IPS-18c (cell line): ENCODE results near the gene ERC1.

ENCODE experiments used
- H3K4me3 ChIP-seq: 2 replicates; pipeline ENCODE4 v1.7.0; 2013; ENCODE audit warnings: low read depth, mild to moderate bottlenecking, low read length, moderate library complexity; ENCODE audit not compliant: insufficient read depth
- H3K9me3 ChIP-seq: one replicate; pipeline ENCODE4 v1.6.1; 2013; ENCODE audit warnings: mild to moderate bottlenecking, low read length, moderate library complexity; ENCODE audit not compliant: control insufficient read depth, insufficient read depth

ERC1 gene

DNA sequence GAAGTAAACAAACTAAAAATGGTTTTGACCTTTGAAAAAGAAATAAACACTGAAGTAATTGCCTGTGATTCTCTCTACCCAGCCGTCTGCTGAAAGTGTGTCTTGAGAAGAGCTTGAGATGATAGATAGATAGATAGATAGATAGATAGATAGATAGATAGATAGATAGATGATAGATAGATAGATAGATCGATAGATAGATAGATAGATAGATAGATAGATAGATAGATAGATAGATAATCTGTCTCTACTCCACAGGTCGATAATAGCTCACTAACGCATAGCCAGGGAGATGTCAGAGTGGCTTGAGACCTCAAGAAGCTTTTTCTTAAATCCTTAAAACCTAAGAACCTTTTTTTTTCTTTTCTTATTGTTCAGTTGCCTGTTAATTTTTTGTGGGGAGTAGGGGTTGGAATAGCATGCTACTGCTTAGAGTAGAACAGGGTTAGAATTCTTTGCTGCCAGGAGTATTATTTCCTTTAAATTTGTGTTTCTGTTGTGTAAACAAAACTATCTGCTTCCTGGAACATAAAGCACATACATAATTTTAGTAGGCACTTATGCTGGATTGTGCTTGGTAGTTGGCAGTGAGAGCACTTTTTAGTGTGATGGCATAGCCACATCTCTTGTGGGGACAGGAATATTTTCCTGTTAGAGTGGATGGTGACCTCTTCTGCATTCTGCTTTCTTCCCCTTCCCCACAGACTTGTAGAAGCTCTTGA is 433.8 kb downstream of the ERC1 start:
- Histone ChIP-seq H3K9me3 (peaks cover 8% of the 10 kb centered on the region), H3K4me3 (no peak overlapping the region)

DNA sequence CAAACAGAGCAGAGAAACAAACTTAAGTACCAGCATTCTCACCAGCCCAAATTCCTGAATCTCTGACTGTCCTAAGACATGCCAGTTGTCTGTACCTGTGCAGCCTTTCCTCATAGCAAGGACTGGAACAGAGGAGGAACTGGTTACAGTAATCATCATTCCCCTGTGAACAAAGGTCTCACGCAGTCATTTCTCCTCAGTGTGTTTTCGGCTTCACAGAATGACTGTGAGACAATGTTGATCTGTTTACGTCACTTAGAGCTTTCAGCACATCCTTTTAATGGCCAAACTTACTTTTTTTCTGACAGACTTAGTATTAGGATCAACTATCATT is 434.3 kb downstream of the ERC1 start:
- Histone ChIP-seq H3K9me3 (peaks cover 8% of the 10 kb centered on the region), H3K4me3 (no peak overlapping the region)

DNA sequence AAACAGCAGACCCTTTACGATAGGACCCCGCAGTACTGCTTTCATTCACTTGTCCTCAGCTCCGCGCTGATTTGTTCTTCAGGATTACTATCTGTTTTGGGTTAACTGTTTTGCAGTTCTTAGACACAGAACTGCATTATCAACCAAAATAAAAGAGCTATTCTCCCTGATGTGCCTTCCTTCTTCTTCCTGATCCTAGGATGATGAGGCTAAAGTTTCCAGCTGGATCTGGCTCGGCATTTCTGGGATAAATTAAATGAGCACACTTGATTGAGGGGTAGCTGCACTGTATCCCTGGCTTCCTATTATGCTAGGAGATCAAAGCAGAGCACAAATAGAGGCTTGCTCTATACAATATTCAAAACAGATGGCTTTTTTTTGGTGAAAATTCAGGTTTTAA is 437.6 kb downstream of the ERC1 start:
- H3K4me3 ChIP-seq = no peak overlapping the region
- H3K9me3 ChIP-seq = no peaks in the 10 kb centered on the region

DNA sequence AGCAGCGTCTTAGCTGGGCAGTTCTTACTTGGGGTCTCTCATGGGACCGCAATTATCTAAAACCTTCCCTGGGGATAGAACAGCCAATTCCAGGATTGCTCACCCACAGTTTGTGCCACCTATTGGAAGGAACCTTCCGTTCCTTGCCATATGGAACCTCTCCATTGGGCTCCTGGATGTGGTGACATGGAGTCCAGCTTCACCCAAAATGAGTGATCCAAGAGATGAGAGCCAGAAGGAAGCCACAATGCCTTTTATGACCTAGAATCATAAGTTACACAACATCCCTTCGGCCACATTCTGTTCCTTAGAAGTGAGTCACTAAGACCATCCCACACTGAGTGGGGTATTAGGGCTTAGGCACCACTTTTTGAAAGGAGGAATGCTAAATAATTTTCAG is 439.0 kb downstream of the ERC1 start:
- H3K4me3 ChIP-seq = no peak overlapping the region
- H3K9me3 ChIP-seq = no peaks in the 10 kb centered on the region

DNA sequence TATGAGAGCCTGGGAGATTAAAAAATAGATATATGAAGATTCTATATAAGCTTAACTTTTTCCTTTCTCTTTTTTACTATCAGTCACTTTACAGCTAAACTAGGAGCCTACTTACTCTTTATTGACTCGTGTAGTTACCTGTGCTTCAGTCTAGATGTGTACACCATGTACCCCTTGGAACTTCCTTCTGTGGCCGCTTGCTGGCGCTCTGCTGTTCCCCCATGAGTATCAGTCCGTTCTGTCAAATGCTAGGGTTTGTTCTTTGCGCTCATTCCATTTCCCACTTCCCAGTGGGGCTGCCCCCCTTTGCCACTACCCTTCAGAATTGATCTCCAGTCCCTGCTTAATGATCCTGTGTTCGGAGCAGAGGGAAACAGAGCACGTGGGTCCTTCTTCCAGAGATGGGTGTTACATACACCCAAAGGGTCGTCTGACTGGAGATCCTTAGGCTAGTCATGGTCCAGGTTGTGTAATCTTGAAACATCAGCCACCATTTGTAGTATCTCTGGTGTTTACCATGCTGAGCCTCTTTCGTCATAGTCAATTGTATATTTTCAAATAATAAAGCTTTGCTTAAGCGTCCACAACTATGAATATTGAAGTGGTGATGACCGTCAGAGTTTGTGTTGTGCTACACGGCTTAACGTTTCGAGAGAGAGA is 443.4 kb downstream of the ERC1 start:
- Histone ChIP-seq H3K9me3 (no peaks in the 10 kb centered on the region), H3K4me3 (no peak overlapping the region)

DNA sequence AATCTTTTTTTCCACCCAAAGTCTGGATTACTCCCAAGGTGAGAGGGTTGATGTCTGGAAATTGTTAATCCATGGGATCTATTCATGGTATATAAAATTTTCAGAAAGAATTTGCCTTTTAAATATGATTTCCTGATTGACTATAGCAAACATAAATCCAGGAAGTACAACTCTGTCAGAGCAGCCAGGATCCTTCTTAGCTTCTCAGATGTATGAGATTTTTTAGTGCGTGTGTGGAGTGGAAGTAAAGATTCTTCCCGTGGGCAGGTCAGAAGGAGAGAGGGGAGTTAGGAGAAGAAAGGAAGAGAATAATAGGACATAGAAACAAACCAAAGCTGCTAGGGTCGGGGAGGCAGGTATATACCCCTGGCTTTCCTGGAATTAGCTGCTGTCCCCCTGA is 444.0 kb downstream of the ERC1 start:
- H3K9me3 ChIP-seq = no peaks in the 10 kb centered on the region

DNA sequence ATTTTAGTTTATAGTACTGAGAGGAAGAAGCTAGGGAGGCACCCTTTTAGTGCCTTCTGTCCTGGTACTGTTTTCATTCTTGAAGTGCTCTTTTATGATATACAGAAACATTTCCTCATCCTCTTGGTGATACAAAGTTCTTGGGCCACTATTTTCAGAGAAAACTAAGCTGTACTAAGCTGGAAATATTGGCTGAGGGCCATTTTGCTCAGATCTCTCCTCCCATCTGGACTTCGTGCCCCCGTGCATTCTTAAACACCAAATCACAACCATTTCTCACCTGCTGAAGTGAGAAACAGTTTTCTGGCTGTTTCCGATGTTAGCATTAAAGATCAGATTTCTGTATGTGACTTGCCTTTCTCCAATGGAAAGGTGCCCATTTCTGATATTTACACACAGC is 444.4 kb downstream of the ERC1 start:
- H3K4me3 ChIP-seq = no peak overlapping the region
- H3K9me3 ChIP-seq = no peaks in the 10 kb centered on the region

More for the DNA sequence above, 444.0 kb downstream of the ERC1 start:
- no peak overlapping the region for H3K4me3 ChIP-seq

DNA sequence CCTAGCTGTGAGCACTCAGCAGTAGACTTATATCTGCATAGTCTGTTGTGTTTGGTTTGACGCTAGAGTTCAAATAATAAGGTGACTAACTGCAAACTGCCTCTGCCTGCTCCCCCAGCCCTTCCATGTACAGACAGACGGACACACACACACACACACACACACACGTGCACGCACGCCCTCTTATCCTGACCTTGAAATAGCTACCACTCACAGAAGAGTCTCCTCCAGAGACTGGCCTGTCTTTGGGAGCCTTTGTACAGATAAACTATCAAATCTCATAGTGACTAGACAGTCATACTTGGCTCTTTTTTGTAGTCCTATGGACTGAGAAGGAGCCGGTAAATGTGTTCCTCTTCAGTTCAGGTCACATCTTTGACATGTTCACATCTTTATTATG is 445.0 kb downstream of the ERC1 start:
- no peaks in the 10 kb centered on the region for H3K9me3 ChIP-seq
- H3K4me3 ChIP-seq = no peak overlapping the region

DNA sequence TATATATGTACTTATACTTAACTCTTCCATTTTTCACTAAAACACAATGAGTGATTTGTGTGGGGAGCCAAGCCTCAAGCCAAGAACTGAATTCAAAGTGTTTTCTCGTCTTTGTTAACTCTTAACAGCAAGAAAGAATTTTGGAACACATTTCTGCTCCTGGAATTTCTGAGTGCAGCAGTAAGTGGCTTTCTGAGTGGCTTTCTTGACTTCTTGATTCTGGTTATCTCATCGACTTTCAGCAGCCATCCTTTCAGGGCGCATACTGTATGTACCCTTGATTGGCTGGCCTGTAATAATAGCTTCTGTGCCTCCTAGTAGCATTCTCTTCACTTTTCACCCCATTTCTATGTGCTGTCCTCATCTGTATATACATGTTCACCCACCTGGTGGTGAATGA is 446.0 kb downstream of the ERC1 start:
- H3K4me3 ChIP-seq = no peak overlapping the region

DNA sequence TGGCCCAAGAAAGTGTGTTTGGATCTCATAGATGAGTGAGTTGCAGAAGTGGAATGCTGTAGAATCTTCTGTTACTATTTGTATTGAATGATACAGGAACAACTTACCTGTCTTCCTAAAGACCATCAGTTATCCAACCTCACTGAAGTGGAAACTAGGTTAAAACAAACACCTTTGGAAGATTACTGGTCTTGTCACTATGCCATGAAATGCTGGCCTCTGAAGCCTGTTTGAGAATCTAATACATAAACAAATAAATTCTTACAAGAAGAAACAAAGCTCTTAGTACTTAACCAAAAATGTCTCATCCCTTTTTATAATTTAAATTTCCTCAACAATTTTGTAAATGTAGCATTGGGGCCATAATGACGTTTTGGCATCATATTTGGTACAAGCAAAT is 448.2 kb downstream of the ERC1 start:
- Histone ChIP-seq H3K4me3 (no peak overlapping the region), H3K9me3 (no peaks in the 10 kb centered on the region)

More for the DNA sequence above, 446.0 kb downstream of the ERC1 start:
- H3K9me3 ChIP-seq = no peaks in the 10 kb centered on the region

DNA sequence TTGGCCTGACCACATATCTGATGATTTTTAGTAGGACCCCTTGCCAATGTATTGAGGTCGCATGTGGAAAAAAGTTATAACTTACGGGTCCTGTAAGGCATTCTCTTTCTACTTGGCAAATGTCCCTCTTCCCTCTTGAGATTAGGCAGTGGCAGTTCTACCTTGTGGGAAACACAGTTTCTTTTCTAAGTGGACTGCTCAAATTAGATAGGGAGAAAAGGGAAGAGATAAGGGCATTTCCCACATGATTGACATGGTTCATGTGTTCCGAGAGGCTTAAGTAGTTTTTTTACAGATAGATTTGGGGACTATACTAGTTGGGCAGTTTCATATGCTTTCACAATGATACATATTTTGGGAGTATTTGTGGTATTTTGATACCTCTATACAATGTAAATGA is 448.7 kb downstream of the ERC1 start:
- H3K4me3 ChIP-seq = no peak overlapping the region
- no peaks in the 10 kb centered on the region for H3K9me3 ChIP-seq

DNA sequence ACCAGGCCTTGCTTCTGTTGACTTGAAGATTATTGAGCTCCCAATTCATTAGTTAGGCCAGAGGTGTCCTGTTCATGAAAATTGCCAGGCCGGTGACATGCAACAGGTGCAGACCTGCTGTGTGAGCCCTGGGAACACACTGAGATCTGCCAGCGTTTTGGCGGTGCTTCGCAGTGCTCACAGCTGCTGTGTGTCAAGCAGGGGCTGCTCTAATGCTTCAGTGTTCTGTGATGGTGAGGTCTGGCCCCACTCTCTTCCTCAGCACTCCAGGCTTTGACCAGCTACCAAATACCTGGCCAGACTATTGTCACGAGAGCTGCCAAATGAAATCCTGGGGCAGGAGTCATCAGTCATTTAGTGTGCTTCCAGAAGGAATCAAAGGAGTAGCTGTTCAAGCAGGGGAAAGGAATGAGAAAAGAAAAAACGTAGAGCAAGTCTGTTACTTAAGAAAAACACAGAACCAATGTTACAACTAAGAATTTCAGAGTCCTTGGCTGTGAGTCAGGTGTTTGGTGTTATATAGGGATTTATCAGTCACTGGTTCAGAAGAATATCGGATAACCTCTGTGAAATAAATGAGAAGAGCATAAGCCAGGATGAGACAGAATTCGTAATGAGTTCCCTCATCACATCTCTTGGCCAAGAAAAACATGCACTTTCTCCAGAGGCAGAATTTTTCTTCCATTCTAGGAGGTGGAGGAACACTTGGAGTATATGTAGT is 452.6 kb downstream of the ERC1 start:
- Histone ChIP-seq H3K9me3 (no peaks in the 10 kb centered on the region), H3K4me3 (no peak overlapping the region; the same call in 1 of the 2 replicates)

DNA sequence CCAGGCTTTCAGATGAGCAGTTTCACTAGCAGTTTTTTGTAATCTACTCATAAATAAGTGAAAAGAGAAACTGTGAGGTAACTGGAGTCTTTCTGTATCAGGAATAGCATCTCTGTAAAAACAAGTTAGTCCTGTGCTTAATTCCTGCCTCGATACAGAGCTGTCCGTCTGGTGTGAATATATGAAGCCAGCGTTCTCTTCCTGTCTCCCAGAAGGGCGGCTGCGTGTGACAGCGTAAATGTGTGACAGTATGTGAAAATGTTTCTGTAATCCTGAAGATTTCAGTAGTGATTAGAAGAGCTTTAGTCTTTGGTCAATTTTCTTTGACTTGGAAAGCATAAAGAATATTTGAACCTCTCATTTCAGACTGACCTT is 453.1 kb downstream of the ERC1 start:
- no peaks in the 10 kb centered on the region for H3K9me3 ChIP-seq

DNA sequence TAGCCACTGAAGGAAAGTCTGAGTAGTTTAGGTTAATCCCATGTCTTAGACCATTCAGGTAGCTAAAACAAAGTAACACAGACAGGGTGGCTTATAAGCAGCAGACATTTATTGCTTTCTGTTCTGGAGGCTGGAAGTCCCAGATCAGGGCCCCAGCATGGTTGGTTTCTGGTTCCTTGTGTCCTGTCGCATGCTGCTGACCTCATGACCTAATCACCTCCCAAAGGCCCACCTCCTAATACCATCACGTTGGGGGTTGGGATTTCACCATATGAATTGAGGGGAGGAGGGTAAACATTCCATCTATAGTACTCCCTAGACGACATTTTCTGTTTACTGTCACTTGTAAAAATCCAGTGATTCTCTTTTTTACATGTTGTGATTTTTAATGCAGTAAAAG is 454.8 kb downstream of the ERC1 start:
- no peaks in the 10 kb centered on the region for H3K9me3 ChIP-seq
- no peak overlapping the region for H3K4me3 ChIP-seq

More for the DNA sequence above, 453.1 kb downstream of the ERC1 start:
- no peak overlapping the region for H3K4me3 ChIP-seq

DNA sequence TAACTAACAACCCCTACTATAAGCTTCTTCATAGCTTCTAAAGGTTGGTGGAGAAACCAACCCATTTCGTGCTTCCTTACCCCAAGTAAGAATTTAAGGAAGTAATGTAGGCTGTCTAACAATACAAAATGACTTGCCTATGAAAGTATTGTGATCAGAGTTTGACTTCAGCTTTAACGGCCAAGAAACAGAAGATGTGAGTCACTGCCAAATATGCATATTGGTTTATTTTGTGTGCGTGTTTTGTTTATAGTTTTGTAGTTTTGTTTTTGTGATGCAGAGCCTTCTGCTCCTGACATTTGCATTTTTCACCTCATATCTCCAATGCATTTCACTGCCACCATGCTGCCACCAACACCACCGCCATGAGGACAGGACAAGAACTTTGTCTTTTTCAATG is 457.3 kb downstream of the ERC1 start:
- no peak overlapping the region for H3K4me3 ChIP-seq

DNA sequence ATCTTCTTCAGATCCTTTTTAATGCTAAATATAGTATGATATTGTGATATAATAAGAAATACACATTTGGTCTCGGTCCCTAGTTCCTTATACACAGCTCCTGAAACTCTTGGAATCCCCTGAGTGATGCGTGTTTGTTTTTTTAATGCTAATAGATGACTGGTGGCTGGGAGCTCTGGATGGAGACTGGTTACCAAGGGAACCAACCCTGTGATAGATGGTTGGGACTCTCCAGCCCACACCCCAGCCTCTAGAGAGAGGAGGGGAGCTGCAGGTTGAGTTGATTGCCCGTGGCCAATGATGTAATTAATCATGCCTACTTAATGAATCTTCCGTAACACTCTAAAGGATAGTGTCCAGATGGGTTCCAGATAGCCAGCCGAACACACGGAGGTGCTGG is 462.8 kb downstream of the ERC1 start:
- no peak overlapping the region for H3K4me3 ChIP-seq
- no peaks in the 10 kb centered on the region for H3K9me3 ChIP-seq

More for the DNA sequence above, 457.3 kb downstream of the ERC1 start:
- H3K9me3 ChIP-seq = no peaks in the 10 kb centered on the region

DNA sequence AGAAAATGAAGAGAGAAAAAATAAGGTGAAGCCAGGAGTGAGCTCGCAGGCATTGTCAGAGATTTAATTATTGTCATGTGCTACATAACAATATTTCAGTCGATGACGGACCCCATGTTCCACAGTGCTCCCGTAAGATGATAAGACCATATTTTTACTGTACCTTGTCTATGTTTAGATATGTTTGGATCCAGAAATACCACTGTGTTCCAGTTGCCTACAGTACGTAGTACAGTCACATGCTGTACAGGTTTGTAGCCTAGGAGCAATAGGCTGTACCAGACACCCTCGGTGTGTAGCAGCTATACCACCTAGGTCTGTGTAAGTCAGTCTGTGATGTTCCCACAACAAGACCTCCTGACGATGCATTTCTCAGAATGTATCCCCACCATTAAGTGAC is 465.9 kb downstream of the ERC1 start:
- Histone ChIP-seq H3K9me3 (no peaks in the 10 kb centered on the region), H3K4me3 (no peak overlapping the region)

DNA sequence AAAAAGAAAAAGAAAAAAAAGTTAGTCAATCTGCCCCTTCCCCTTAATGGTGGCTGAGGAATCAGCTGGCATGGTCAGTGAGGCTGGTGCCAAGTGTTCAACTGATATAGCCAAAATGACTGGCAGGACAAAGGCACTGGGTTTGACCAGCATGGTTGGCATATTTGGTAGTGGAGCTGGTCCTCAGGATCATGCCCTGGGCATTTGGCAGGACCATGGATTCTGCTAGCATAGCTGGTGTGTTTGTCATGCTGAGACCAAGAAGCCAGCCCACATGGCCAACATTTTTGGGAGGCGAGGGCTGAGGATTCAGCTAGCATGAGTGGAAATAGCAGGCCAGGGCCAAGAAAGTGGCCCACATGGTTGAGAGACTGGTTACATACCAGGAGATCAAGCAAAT is 466.9 kb downstream of the ERC1 start:
- Histone ChIP-seq H3K9me3 (no peaks in the 10 kb centered on the region), H3K4me3 (no peak overlapping the region)
